ENCODE data around the gene TESK1. TPM values are rescaled to one million over a fixed set of nuclear protein-coding genes. Genes with fewer than 3 reads are reported as not detected.
A peak's percentile ranks its signal among the peaks of the same experiment; 100 is the strongest.
"Not testable (repeated sequence)": the region's sequence is repeated elsewhere in the genome, so short reads cannot be mapped to it uniquely, and the experiment has no call there.

Gene TESK1
- total RNA-seq, 1 donor from 2014 or later = 62.3 TPM

- peaks cover 8% of the 10 kb centered on the region for H3K4me1 Mint-ChIP-seq (ENCODE audit: low read depth)
- no peaks in the 10 kb centered on the region for H3K9me3 Mint-ChIP-seq (ENCODE audit: low read depth)
- peaks cover 5% of the 10 kb centered on the region for H3K36me3 Mint-ChIP-seq (ENCODE audit: insufficient read depth)
- TF ChIP-seq CTCF (IDR thresholded peaks at IDR 0.05; ENCODE audit: unreplicated experiment) = no peak
- DNase-seq (ENCODE audit: low spot score, unreplicated experiment) = no peak
- H3K27me3 Mint-ChIP-seq = peaks cover 5% of the 10 kb centered on the region
- H3K27ac Mint-ChIP-seq = no peak overlapping the region
- H3K4me3 Mint-ChIP-seq (ENCODE audit: low read depth) = no peak overlapping the region
Measured at GRCh38 chr9:35643046-35643445, 38.0 kb downstream of the TESK1 start.

GRCh38 chr9:35645736-35646135, 40.7 kb downstream of the TESK1 start:
- H3K36me3 Mint-ChIP-seq (ENCODE audit: insufficient read depth); DNase-seq (ENCODE audit: low spot score, unreplicated experiment); H3K4me1 Mint-ChIP-seq (ENCODE audit: low read depth); H3K9me3 Mint-ChIP-seq (ENCODE audit: low read depth): not testable (repeated sequence)
- Mint-ChIP-seq H3K27ac (peak overlapping the region; percentile 100), H3K4me3 (ENCODE audit: low read depth) (peak overlapping the region; percentile 97), H3K27me3 (peaks cover 11% of the 10 kb centered on the region)

GRCh38 chr9:35646153-35646532, 41.1 kb downstream of the TESK1 start:
- DNase-seq (ENCODE audit: low spot score, unreplicated experiment) = peak; percentile 60
- H3K27me3 Mint-ChIP-seq = peaks cover 11% of the 10 kb centered on the region
- no peaks in the 10 kb centered on the region for H3K36me3 Mint-ChIP-seq (ENCODE audit: insufficient read depth)
- peak overlapping the region; percentile 97 for H3K4me3 Mint-ChIP-seq (ENCODE audit: low read depth)
- no peaks in the 10 kb centered on the region for H3K9me3 Mint-ChIP-seq (ENCODE audit: low read depth)
- peak; percentile 29 for TF ChIP-seq CTCF (IDR thresholded peaks at IDR 0.05; ENCODE audit: unreplicated experiment)
- H3K27ac Mint-ChIP-seq = peak overlapping the region; percentile 100
- H3K4me1 Mint-ChIP-seq (ENCODE audit: low read depth) = peaks cover 10% of the 10 kb centered on the region

DNA sequence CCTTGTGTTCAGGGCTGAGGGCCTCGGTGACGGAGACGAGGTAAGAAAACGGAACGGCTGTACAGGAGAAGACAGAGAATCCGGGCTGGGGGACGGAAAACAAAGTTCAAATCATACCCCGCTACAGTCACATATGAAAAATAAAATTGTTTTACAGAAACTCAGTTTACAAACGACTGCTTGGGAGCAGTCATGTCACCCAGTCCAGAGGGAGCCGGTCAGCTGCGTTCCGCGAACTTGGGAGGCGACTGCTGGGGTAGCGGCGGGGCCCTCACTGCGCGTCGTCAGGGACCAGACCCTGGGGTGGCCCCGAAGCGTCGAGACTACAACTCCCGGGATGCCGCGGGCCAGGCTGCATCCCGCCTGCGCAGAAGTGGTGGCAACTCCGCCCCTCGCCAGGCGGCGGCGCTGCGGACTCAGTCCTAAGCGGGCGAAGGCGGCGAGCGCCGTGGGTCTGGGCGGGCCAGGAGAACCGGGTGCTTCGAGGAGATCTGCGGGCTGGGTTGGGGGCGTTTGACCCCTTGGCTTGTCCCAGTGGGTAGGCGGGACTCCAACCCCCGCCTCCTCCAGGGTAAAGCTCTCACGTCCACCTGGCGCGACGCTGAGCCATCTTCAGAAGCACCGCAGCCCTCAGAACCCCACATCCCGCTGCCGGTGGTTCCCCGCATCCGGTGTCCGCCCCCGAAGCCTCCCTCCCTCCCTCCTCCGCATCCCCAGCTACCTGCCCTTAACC, 41.6 kb downstream of the TESK1 start:
- peak; percentile 81 for TF ChIP-seq CTCF (IDR thresholded peaks at IDR 0.05; ENCODE audit: unreplicated experiment)
- no peaks in the 10 kb centered on the region for H3K36me3 Mint-ChIP-seq (ENCODE audit: insufficient read depth)
- H3K27ac Mint-ChIP-seq = peak overlapping the region; percentile 100
- peak overlapping the region; percentile 97 for H3K4me3 Mint-ChIP-seq (ENCODE audit: low read depth)
- DNase-seq (ENCODE audit: low spot score, unreplicated experiment) = peak; percentile 94
- H3K9me3 Mint-ChIP-seq (ENCODE audit: low read depth) = no peaks in the 10 kb centered on the region
- H3K27me3 Mint-ChIP-seq = peaks cover 11% of the 10 kb centered on the region
- H3K4me1 Mint-ChIP-seq (ENCODE audit: low read depth) = peaks cover 14% of the 10 kb centered on the region

GRCh38 chr9:35649431-35650340, 44.6 kb downstream of the TESK1 start:
- Mint-ChIP-seq H3K27ac (no peak overlapping the region), H3K4me1 (ENCODE audit: low read depth) (peaks cover 17% of the 10 kb centered on the region), H3K36me3 (ENCODE audit: insufficient read depth) (no peaks in the 10 kb centered on the region), H3K9me3 (ENCODE audit: low read depth) (no peaks in the 10 kb centered on the region), H3K27me3 (peaks cover 11% of the 10 kb centered on the region), H3K4me3 (ENCODE audit: low read depth) (no peak overlapping the region)
- no peak for TF ChIP-seq CTCF (IDR thresholded peaks at IDR 0.05; ENCODE audit: unreplicated experiment)
- DNase-seq (ENCODE audit: low spot score, unreplicated experiment) = no peak
